Measurements from ENCODE around the gene CRELD2.

CRELD2 gene

DNA sequence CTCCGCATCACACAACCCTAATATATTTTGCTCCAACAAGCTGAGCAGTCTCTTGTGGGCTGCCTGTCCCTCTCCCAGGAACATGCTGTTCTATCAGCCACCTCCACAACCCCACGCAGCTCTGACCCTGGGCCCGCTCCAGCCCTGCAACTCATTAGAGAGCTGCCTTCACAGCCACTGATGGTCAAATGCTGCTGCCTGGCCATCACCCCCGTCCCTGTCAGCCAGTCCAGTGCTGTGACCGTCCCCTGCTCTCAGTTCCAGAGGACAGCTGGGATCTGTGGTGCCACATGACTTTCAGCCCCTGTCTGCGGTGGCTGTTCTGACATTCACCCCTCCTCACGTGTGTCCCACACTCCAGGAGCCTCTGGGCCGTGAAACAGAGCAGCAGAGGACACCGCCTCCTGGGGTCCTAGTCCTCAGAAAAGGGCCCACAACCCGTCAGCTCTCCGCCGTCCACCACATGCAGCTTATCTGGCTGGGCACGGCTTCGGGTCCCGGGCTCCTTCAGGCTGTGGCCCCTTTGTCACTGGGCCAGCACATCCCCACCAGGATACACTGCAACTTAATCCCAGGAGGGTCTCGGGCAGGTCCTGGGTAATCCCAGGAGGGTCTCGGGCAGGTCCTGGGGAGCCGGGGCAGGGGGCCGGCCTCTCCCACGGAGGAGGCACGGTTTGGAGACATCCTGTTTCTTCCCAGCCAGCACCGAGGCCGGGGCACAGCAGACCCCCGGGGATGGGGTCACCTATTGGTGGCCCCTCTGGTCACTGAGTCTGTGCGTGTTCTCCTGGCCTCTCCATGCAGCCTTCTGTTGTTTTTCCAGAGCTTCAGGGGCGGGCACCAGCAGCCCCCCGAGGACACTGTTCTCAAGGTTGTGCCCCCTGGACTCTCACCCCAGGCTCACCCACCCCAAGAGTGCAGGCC is 15.1 kb downstream of the CRELD2 start:
- DNase-seq = no peak

DNA sequence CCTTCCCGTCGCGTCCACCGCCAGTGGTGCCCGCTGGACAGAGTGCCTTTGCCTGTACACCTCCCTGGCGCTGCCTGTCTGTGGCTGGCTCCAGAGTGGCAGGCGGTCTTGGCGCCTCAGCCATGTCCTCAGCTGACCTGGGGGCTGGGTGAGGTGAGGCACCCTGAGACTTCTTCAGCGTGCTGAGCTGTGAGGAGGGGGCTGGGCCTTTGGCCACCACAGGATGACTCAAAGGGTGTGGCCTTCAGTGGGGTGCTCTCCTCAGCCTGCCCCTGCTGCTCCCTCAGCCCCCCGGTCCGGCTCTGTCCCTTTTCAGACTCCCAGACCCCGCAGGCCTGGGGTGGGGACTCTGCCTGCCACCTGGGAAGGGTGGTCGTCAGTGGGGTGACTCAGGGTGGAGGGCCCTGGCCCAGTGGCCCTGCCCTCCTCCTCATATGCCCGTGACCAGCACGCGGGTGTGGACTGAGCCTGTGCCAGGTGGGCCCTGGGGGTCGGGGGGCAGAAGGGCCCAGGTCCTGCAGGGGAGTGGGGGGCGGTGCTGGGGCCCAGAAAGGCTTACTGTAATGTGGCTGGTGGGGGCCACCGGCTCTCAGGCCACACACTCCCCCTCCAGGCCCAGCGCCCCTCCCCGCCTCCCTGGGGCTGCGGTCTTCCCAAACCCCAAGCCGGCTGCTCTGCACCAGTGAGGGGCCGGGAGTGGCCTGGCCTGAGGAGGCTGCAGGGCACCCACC is 15.9 kb downstream of the CRELD2 start:
- no peak for DNase-seq

DNA sequence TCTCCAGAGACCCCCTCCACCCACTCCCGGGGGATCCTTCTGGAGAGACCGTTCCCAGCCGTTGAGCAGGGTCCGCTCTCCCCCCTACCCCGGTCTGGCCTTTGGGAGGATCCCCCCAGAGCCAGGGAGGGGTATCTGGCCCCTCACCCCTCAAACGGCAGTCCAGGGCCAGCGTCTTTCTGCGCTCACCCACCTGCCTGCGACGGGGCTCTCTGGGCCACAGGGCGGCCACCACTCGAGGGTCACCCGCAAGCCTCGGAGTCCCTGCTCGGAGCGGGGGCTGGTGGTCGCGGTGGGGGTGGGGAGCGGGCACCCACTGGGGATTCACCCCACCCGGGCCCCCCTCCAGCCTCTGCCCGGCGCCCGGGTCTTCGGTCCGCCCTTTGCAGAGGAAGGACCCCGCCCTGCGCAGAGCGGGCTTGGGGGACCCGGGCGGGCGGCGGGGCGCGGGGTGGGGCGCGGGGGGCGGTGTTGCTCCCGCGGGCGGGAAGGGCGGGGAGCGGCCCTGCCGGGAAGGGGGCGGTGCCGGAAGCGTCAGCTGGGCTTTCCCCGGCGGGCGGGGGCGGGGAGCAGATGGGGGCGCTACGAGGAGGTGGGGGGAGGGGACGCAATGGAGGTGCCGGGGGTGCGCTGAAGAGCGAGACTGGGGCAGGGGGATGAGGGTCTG is 16.6 kb downstream of the CRELD2 start:
- peak; percentile 21 for DNase-seq

DNA sequence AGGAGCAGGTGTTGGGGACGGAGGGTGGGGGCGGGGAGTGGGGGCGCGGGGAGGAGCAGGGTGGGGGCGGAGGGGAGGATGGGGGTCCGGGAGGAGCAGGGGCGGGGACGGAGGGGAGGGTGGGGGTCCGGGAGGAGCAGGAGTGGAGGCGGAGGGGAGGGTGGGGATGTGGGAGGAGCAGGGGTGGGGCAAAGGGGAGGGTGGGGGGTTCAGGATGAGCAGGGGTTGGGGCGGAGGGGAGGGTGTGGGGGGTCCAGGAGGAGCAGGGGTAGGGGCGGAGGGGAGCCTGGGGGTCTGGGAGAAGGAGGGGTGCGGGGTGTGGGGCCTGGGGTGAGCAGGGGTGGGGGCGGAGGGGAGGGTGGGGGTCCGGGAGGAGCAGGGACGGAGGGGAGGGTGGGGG is 17.1 kb downstream of the CRELD2 start:
- DNase-seq = no peak

DNA sequence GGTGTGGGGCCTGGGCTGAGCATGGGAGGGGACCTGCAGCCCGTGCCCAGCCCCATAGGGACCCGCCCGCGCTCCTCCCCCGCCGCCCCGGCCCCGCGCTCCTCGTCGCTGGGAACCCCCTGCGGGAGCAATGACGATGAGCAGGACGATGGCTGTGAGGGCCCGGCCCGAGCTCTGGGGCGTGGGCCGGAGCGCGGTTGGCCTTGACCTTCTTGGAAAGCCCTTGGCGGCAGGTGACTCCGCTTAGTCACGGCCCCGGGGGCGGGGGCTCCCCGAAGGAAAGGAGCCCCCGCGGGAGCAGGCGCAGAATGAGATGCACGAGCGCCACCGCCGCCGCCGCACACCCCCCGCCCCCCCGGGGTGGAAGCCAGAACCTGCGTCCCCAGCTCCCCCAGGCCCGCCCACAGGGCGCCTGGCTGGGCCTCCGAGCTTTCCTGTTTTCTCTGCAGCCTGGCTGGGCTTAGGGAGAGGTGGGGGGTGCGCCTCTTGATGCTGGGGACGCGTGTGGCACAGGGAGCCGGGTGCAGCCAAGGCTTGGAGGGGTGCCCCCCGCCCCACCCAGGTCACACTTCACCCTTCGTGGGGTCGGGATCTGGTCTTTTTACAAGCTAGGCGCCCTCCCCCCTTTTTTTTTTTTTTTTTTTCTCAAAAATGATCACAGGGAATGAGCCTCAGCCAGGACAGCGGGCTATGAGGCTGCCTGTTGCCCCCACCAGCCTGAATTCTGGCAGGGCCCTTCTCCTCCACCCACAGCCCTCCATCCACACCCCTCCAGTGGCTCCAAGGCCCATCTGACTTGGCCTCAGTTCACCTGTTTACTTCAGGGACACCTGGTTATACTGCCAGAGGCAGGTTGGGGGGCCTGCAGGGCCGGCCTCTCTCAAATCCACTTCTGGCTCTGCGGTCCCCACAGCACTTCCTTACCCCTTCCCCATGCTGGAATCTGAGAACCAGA is 17.9 kb downstream of the CRELD2 start:
- peak; percentile 75 for DNase-seq

- peak; percentile 10 for DNase-seq
Measured at GRCh38 chr22:49936973-49937757, 18.7 kb downstream of the CRELD2 start.

- no peak for DNase-seq
Measured at GRCh38 chr22:49937758-49938564, 19.5 kb downstream of the CRELD2 start.

GRCh38 chr22:49938565-49939136 is 20.2 kb downstream of the CRELD2 start:
- DNase-seq = no peak

DNA sequence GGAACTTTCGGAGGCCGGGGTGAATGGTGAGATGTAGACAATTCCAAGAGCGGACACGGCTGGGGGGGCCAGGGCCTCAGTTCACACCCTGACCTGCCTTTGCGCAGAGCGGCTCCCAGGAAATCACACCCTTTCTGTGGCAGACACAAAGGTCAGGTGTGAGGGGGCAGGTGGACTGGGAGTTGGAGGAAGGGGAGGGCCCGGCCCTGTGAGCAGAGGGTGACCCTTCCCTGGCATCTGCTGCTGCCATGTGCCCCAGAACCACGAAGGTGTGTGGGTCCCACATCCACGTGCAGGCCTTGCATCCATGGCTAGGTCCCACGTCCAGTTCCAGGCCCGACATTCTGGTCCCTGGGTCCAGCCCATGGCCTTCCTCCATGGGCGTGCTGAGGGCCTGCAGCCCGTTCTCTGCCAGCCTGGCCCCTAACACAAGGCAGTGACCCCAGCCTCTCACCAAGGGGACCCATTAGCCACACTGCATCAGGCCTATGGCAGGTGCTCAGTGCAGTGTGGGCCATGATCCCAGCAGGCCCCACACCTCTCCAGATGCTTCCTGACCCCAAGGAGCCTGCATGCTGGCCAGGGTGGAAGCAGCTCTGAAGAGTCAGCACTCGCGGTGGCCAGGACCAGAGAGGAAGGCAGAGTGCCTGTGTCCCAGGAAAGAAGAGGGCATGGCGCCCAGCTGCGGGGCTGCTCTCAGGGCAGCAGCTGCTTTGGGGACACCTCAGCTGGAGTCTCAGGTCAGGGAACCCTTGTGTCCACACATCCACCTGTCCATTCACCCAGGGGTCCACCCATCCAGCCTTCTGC is 23.3 kb downstream of the CRELD2 start:
- DNase-seq = no peak

DNA sequence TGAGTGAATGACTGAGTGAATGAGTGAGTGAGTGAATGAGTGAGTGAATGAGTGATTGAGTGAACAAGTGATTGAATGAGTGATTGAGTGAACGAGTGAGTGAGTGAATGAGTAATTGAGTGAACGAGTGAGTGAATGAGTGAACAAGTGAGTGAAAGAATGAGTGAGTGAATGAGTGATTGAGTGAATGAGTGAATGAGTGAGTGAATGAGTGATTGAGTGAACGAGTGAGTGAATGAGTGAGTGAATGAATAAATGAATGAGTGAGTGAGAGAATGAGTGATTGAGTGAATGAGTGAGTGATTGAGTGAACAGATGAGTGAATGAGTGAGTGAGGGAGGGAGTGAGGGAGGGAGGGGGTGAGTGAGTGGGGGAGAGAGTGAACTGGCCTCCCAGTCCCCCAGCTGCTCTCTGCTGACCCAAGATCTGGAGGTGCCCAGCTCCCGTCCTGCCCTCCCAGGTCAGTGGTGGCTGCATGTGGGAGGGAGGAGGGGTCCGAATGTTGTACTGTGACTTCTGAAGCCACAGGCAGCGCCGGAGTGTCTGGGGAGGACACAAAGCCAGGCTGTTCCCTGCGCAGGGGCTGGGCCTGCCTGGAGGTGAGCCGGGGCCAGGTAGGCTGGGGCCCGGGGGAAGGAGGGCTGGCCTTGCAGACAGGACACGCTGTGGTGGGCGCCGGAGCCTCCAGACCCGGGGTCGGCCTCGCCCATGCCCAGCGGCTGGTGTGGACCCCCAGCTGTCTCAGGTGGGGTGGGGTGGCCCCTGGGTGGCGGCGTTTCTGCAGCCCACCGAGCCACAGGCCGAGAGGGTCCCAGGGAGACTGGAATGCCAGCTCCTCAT is 24.4 kb downstream of the CRELD2 start:
- no peak for DNase-seq

DNA sequence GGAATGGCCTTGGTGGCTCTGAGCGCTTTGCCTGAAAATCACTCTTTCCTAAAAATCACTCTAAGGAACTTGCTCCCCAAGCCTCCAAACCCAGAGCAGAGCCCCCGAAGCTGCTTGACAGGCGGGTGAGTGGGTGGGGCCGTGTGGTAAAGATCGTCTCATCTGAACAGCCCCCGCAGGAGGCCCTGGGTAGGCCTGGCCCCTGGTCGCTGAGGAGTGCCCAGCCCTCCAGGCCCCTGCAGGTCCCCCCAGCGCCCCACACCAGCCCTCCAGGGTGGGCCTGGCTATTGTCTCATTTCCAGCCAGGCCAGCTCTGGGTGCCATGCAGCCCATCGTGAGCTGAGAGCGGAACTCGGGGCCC is 25.0 kb downstream of the CRELD2 start:
- no peak for DNase-seq

DNA sequence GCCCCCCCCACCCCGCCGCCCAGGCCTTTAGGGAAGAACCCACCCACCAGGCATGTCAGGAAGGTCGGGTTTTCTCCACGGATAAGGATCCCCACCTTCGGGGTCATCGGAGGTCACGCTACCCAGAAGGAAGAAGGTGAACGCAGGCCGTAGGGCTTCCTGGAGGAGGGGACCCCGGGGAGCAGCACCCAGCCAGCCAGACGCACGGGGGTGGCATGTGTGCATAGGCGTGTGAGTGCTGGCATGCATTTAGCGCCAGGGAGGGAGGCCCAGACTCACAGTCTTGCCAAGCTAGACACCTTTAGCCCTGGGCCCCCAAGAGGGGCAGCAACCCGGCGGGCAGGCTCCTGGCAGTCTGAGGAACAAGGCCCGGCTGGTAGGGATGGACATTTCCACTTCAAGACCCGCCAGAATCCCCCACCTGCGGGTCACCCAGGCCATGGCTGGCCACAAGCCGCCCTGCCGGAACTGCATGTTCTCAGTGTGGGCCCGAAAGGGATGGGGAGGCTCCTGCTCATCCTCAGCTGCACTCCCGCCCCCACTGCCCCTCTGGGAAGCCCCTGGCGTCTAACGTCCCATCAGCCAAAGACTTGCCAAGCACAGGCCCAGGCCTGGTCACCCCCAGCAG is 25.5 kb downstream of the CRELD2 start:
- DNase-seq = no peak

DNA sequence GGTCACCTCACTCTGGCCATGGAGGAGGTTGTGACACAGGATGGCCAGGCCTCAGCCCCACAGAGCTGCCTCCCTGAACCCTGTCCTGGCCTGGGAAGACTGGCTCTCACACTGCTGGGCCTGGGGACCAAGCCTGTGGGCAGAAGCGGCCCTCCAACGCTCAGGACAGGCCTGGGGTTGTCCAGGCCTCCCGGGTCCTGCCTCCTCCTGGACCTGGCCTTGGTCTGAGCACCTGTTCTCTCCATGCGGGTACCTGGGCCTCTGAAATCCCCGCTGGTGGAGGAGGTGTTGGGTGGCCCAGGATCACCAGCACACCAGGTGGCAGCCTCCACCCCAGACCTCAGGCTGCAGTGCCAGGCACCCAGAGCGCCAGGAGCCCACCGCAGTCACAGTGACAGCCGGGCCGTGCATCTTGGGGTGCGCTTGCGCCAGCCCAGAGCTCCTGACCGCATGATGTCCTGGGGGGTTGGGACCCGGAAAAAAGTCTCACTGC is 26.0 kb downstream of the CRELD2 start:
- no peak for DNase-seq

GRCh38 chr22:49945042-49945794 is 26.8 kb downstream of the CRELD2 start:
- DNase-seq = peak; percentile 43

GRCh38 chr22:49946612-49947295 is 28.3 kb downstream of the CRELD2 start:
- no peak for DNase-seq

GRCh38 chr22:49947296-49947622 is 28.8 kb downstream of the CRELD2 start:
- DNase-seq = no peak
